ENCODE data around the gene KRTAP1-4. TPM values are rescaled to one million over a fixed set of nuclear protein-coding genes. Genes with fewer than 3 reads are reported as not detected.
"Not testable (repeated sequence)": the region's sequence is repeated elsewhere in the genome, so short reads cannot be mapped to it uniquely, and the experiment has no call there.

The KRTAP1-4 gene
- polyA plus RNA-seq, 1 donor: not detected

GRCh38 chr17:41004397-41004796 lies 25.6 kb downstream of the KRTAP1-4 start:
- no peak for DNase-seq (ENCODE audit: low read depth)

GRCh38 chr17:41003926-41004325 lies 26.1 kb downstream of the KRTAP1-4 start:
- DNase-seq (ENCODE audit: low read depth): no peak

GRCh38 chr17:41002814-41003213 lies 27.2 kb downstream of the KRTAP1-4 start:
- DNase-seq (ENCODE audit: low read depth): no peak

GRCh38 chr17:41001795-41002194 lies 28.2 kb downstream of the KRTAP1-4 start:
- DNase-seq (ENCODE audit: low read depth): no peak

- not testable (repeated sequence) for DNase-seq (ENCODE audit: low read depth)
These were observed 30.4 kb downstream of the KRTAP1-4 start, which contains the start of gene KRTAP3-2 for GRCh38 chr17:40999563-40999962. KRTAP3-2 (minus strand) TSS chr17:40999906; CDS start chr17:40999853, 53 bp downstream.

- DNase-seq (ENCODE audit: low read depth): no peak
These were observed 32.6 kb downstream of the KRTAP1-4 start for GRCh38 chr17:40997361-40997760.

- DNase-seq (ENCODE audit: low read depth): no peak
These were observed 33.2 kb downstream of the KRTAP1-4 start for GRCh38 chr17:40996829-40997228.

- DNase-seq (ENCODE audit: low read depth): no peak
These were observed 34.9 kb downstream of the KRTAP1-4 start for GRCh38 chr17:40995116-40995515.

- no peak for DNase-seq (ENCODE audit: low read depth)
These were observed 36.2 kb downstream of the KRTAP1-4 start, which contains the start of gene KRTAP3-3 for GRCh38 chr17:40993839-40994238. KRTAP3-3 (minus strand) TSS chr17:40994164; CDS start chr17:40994097, 67 bp downstream.

- no peak for DNase-seq (ENCODE audit: low read depth)
These were observed 36.9 kb downstream of the KRTAP1-4 start for GRCh38 chr17:40993084-40993483.

- DNase-seq (ENCODE audit: low read depth): no peak
These were observed 37.3 kb downstream of the KRTAP1-4 start for GRCh38 chr17:40992666-40993065.

- DNase-seq (ENCODE audit: low read depth): no peak
These were observed 43.1 kb downstream of the KRTAP1-4 start for GRCh38 chr17:40986920-40987319.

- DNase-seq (ENCODE audit: low read depth): no peak
These were observed 45.8 kb downstream of the KRTAP1-4 start, which contains the start of gene KRT40 for GRCh38 chr17:40984226-40984625. KRT40 (minus strand) TSS chr17:40984326; CDS start chr17:40984273, 53 bp downstream.

GRCh38 chr17:40981115-40981514 lies 48.9 kb downstream of the KRTAP1-4 start:
- no peak for DNase-seq (ENCODE audit: low read depth)

GRCh38 chr17:40980596-40980995 lies 49.4 kb downstream of the KRTAP1-4 start:
- DNase-seq (ENCODE audit: low read depth): peak; percentile 57

GRCh38 chr17:40980117-40980516 lies 49.9 kb downstream of the KRTAP1-4 start:
- no peak for DNase-seq (ENCODE audit: low read depth)

Other genes with a start within 250 kb of the KRTAP1-4 start
- gene KRT27, start 247.6 kb downstream of the KRTAP1-4 start, polyA plus RNA-seq (ENCODE audit: insufficient read length): not detected
- gene KRT28, start 230.2 kb downstream of the KRTAP1-4 start, polyA plus RNA-seq (ENCODE audit: insufficient read length): not detected
- gene KRT10, start 207.6 kb downstream of the KRTAP1-4 start, polyA plus RNA-seq (ENCODE audit: insufficient read length): 35.8 TPM
- 0.08 TPM for gene KRT12, start 163.0 kb downstream of the KRTAP1-4 start, polyA plus RNA-seq (ENCODE audit: insufficient read length)
- gene KRT20, start 145.0 kb downstream of the KRTAP1-4 start, polyA plus RNA-seq (ENCODE audit: insufficient read length): not detected
- gene KRT23, start 92.5 kb downstream of the KRTAP1-4 start, polyA plus RNA-seq (ENCODE audit: insufficient read length): 0.19 TPM
- 7.2 TPM for gene KRT39, start 63.2 kb downstream of the KRTAP1-4 start, polyA plus RNA-seq (ENCODE audit: insufficient read length)
- 10.9 TPM for gene KRT40, start 45.9 kb downstream of the KRTAP1-4 start, polyA plus RNA-seq (ENCODE audit: insufficient read length)
- not detected for gene KRTAP3-3, start 36.0 kb downstream of the KRTAP1-4 start, polyA plus RNA-seq (ENCODE audit: insufficient read length)
- gene KRTAP3-2, start 30.3 kb downstream of the KRTAP1-4 start, polyA plus RNA-seq (ENCODE audit: insufficient read length): 0.52 TPM
- not detected for gene KRTAP3-1, start 21.1 kb downstream of the KRTAP1-4 start, polyA plus RNA-seq (ENCODE audit: insufficient read length)
- not detected for gene KRTAP1-5, start 3.0 kb downstream of the KRTAP1-4 start, polyA plus RNA-seq (ENCODE audit: insufficient read length)
- not detected for gene KRTAP1-3, start 4.7 kb upstream of the KRTAP1-4 start, polyA plus RNA-seq (ENCODE audit: insufficient read length)
- gene KRTAP1-1, start 11.3 kb upstream of the KRTAP1-4 start, polyA plus RNA-seq (ENCODE audit: insufficient read length): not detected
- not detected for gene KRTAP2-1, start 17.1 kb upstream of the KRTAP1-4 start, polyA plus RNA-seq (ENCODE audit: insufficient read length)
- gene KRTAP2-2, start 25.0 kb upstream of the KRTAP1-4 start, polyA plus RNA-seq (ENCODE audit: insufficient read length): not detected
- gene KRTAP2-3, start 29.9 kb upstream of the KRTAP1-4 start, polyA plus RNA-seq (ENCODE audit: insufficient read length): not detected
- not detected for gene KRTAP2-4, start 35.7 kb upstream of the KRTAP1-4 start, polyA plus RNA-seq (ENCODE audit: insufficient read length)
- gene KRTAP4-7, start 54.0 kb upstream of the KRTAP1-4 start, polyA plus RNA-seq (ENCODE audit: insufficient read length): not detected
- gene KRTAP4-8, start 67.9 kb upstream of the KRTAP1-4 start, polyA plus RNA-seq (ENCODE audit: insufficient read length): not detected
- gene KRTAP4-16, start 72.0 kb upstream of the KRTAP1-4 start, polyA plus RNA-seq (ENCODE audit: insufficient read length): not detected
- not detected for gene KRTAP4-9, start 75.2 kb upstream of the KRTAP1-4 start, polyA plus RNA-seq (ENCODE audit: insufficient read length)
- not detected for gene KRTAP4-11, start 88.2 kb upstream of the KRTAP1-4 start, polyA plus RNA-seq (ENCODE audit: insufficient read length)
- not detected for gene KRTAP4-12, start 94.0 kb upstream of the KRTAP1-4 start, polyA plus RNA-seq (ENCODE audit: insufficient read length)
- gene KRTAP4-6, start 110.3 kb upstream of the KRTAP1-4 start, polyA plus RNA-seq (ENCODE audit: insufficient read length): not detected
- gene KRTAP4-5, start 119.6 kb upstream of the KRTAP1-4 start, polyA plus RNA-seq (ENCODE audit: insufficient read length): not detected
- gene KRTAP4-4, start 130.6 kb upstream of the KRTAP1-4 start, polyA plus RNA-seq (ENCODE audit: insufficient read length): not detected
- not detected for gene KRTAP4-3, start 138.0 kb upstream of the KRTAP1-4 start, polyA plus RNA-seq (ENCODE audit: insufficient read length)
- not detected for gene KRTAP4-2, start 148.0 kb upstream of the KRTAP1-4 start, polyA plus RNA-seq (ENCODE audit: insufficient read length)
- not detected for gene KRTAP4-1, start 154.7 kb upstream of the KRTAP1-4 start, polyA plus RNA-seq (ENCODE audit: insufficient read length)
- not detected for gene KRTAP9-1, start 159.7 kb upstream of the KRTAP1-4 start, polyA plus RNA-seq (ENCODE audit: insufficient read length)
- not detected for gene KRTAP9-2, start 196.5 kb upstream of the KRTAP1-4 start, polyA plus RNA-seq (ENCODE audit: insufficient read length)
- not detected for gene KRTAP9-3, start 202.3 kb upstream of the KRTAP1-4 start, polyA plus RNA-seq (ENCODE audit: insufficient read length)
- gene KRTAP9-8, start 207.8 kb upstream of the KRTAP1-4 start, polyA plus RNA-seq (ENCODE audit: insufficient read length): not detected
- not detected for gene KRTAP9-4, start 219.5 kb upstream of the KRTAP1-4 start, polyA plus RNA-seq (ENCODE audit: insufficient read length)
- not detected for gene KRTAP9-9, start 225.2 kb upstream of the KRTAP1-4 start, polyA plus RNA-seq (ENCODE audit: insufficient read length)
- 0.22 TPM for gene KRTAP9-6, start 235.2 kb upstream of the KRTAP1-4 start, polyA plus RNA-seq (ENCODE audit: insufficient read length)
- not detected for gene KRTAP9-7, start 245.5 kb upstream of the KRTAP1-4 start, polyA plus RNA-seq (ENCODE audit: insufficient read length)